Tongue (tissue), 2 donors: ENCODE measurements around the gene EFCAB6. TPM values are rescaled to one million over a fixed set of nuclear protein-coding genes. Genes with fewer than 3 reads are reported as not detected.

Experiments used
- DNase-seq: peaks from one replicate; pipeline ENCODE4 v3.0.0-alpha.2; 2015
- total RNA-seq: library from RNA; depleted of rRNA; stranded (reverse); fragments of >200 nt; gene quantifications from one replicate; pipeline ENCODE4 v1.2.3, GENCODE V29; 2014

Gene EFCAB6
- total RNA-seq, 1 donor from 2014 or later: 4.7 TPM

DNA sequence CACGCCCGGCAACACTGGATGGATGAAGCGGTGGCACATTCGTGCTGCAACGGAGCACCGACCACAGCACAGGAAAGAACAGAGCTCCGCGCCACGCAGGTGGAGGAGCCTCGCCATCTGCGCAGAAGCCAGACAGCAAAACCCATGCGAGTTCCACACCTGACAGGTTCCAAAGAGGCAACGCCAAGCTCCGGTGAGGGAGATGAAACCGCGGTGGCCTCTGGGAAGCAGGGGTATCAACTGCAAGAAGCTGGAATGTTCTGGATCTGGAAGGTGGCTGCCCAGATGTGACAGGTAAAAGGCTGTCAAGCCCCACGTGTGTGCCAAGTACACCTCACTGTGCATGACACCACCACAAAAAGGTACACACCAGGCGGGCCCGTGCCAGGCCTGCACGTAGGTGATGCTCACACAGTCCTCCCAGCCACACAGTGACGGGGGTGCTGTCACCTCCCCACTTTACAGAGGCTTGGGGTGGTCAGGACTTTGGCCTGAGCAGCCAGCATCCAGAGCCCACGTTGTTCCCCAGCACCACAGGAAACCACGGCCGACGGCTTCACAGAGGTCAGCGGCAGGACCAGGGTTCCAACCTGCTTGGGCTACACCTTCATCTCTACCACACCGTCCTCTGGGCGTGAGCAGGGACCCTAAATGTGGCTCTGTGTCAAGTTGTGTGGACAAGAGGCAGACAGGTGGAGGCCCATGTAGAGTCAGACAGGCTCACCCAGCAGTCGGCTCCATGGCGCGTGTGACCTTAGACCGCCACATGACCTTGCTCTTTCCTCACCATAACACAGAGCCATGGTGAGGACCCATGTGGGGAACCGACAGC, 19.7 kb upstream of the EFCAB6 start:
- DNase-seq: no peak

DNA sequence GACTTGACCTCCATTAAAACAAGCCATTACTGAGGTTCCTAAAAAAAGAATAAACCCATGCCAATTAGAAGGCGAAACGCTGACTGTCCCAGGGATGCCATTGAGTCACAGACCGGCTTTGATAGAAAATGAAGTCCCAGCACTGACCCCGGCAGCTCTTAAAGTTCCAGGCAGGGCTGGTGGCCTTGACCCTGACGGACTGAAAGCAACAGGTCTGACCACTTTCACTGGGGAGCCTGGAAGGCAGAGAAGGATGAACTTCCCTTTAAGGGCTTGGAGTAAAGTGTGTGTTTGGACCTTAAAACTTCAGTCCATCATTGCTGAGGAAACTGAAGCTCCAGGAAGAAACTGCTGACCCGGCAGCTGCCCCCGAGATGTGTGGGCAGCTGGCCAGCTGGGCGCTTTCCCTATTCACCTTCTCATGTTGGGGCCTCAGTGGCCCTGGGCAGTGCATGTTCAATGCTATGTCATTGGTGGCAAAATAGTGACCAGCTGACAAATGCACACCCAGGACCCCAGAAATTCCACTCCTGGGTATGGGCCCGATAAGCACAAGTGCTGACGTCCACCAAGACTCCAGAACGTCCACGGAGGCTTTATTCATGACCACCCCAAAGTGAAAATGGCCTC, 18.9 kb upstream of the EFCAB6 start:
- DNase-seq: no peak

GRCh38 chr22:43829904-43830851, 18.1 kb upstream of the EFCAB6 start:
- peak; percentile 73 for DNase-seq

- peak; percentile 96 for DNase-seq
These were observed 17.1 kb upstream of the EFCAB6 start for GRCh38 chr22:43828998-43829782.

DNA sequence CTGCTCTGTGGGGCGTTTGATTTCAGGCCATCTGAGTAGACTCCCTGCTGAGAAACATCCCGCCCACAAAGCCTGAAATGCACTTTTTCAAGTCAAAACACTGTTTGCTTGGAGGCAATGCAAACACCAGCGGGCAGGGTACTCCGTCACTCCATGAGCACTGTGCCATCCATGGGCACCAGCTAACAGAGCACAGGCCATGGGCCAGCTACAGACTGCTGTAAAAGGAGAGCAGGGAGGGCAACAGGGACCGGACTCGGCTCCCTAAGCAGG, 16.6 kb upstream of the EFCAB6 start:
- no peak for DNase-seq

DNA sequence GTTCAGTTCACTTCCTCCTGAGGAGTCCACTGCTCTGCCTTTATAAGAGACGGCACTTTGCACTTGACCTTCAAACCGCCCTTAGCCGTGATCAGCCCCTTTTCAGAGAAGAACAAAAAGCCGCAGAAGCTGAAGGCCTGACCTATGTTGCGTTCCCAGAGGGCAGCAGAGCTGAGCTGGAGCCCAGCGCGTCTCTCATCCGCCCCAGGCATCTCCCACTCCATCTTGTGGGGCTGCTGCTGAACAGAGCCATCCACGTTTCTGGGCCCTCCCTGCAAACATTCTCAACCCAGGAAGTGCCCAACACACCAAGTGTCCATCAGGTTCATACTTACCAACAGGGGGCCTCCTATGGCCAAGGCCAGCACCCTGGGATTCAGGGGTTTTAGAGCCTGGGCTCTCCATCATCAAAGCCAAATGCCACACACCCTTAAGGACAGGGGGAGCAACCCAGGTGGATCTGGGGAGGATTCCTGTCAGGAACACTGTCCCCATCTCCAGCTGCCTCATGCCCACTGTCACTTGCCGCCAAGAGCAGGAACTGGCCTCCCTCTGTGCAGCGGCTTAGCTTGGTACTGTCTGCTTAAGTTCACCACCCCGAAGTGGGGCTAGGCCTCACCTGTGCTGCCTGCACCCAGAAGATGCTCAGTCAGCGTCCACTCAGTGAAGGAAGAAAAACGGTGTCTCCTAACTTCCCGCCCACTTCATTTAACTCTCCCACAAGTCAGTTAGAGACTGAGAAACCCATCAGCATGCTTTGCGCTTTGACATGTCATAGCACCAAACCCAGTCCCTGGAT, 16.0 kb upstream of the EFCAB6 start:
- no peak for DNase-seq

GRCh38 chr22:43827003-43827735, 15.1 kb upstream of the EFCAB6 start:
- no peak for DNase-seq

- DNase-seq: peak; percentile 76
These were observed 14.3 kb upstream of the EFCAB6 start for GRCh38 chr22:43826142-43827002.

DNA sequence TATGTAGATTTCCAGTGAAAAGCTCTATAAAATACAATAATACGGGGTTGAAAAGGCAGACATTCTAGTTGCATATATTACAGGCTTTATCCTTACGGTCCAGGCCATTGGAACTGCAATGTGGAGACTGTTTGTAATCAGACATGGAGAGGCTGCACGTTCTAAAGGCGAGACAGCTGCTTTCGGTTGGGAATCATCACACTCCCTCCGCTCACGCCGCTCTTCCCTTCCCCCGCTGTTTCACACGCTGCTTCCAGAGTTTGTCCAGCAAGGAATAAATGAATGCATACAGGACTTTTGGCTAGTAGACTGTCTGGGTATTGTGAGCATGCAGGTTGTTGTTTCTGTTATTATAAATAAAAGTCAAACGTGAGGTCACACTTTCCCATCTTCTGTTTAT, 13.5 kb upstream of the EFCAB6 start:
- DNase-seq: peak; percentile 69

GRCh38 chr22:43824724-43825420, 12.8 kb upstream of the EFCAB6 start:
- no peak for DNase-seq

DNA sequence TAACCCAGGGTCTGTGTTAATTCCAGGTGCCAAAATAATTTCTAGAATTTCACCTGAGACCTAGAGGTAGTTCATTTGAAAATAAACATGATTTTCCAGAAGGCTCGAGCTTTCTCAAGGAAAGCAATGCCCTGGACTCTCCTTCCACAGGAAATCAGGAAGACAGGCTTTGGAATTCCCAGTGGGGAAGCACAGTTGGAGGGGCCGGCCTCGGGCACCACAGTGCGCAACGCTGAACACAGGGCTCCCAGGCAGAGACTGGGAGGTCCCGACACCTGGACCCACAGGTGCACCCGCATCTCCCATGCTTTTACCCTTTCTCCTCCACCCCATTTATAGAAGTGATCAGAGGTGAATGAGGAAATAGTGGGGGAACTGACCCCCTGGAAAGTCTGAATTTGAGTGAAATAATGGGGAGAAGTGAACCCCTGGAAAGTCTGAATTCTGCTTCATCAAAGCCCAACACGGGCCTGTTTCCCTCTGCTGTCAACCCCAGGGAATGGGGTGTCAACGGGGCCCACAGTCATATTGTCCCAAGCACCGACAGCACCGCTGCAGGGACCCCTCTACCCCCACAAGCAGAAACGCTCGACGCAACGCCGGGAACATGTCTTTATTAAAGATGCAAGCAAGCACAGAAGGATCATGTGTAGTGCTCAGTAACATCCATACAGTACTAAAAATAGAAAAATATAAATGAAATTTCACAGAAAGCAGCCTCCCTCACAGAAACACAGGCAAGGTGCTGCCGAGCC, 12.0 kb upstream of the EFCAB6 start:
- no peak for DNase-seq

GRCh38 chr22:43823353-43823908, 11.3 kb upstream of the EFCAB6 start:
- no peak for DNase-seq

GRCh38 chr22:43821606-43822425, 9.7 kb upstream of the EFCAB6 start:
- DNase-seq: no peak

DNA sequence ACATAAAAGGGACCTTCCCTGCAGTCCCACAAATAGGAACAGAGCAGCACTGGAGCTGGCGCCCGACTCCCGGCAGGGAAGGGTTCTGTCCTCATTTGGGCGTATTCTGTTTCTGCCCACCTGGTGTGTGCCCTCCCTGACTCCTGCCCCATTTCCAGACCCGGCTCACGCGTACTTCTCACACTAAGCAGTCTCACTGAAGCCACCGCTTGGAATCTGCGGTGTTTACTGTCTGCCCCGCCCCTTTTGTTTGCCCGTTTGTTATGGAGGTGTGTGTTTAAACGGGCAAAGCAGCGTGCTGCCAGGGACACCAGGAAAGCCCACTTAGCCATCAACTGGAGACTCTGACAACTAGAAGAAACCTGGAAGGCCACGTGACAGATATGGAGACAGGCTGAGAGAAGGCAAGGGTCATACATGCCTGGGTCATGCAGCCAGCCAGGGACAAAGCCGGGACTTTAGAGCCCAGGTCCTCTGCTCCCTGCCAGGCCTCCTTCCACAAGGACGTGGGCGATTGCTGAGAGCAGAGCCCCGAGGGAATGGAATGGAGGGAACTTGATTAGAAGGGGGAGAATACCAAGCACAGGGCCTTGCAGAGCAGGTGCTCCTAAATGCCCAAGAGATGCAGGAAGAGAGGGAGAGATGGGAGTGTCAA, 8.7 kb upstream of the EFCAB6 start:
- no peak for DNase-seq

- DNase-seq: no peak
These were observed 8.0 kb upstream of the EFCAB6 start for GRCh38 chr22:43819931-43820640.
